KOPT-K1 (cell line): Measurements from ENCODE around the gene RBM39.
"Not testable (repeated sequence)": the region's sequence is repeated elsewhere in the genome, so short reads cannot be mapped to it uniquely, and the experiment has no call there.

Experiments used
- H3K27ac ChIP-seq: fragments of 200-600 bp; sonication (generic); 2 replicates; pipeline ENCODE4 v1.5.1; 2016; ENCODE audit warnings: antibody characterized with exemption, mild to moderate bottlenecking, low read depth, low read length; ENCODE audit not compliant: poor library complexity, severe bottlenecking
- H3K36me3 ChIP-seq: fragments of 200-600 bp; sonication (generic); 2 replicates; pipeline ENCODE4 v1.5.1; 2017; ENCODE audit warnings: antibody characterized with exemption, mild to moderate bottlenecking, low read length, moderate library complexity; ENCODE audit not compliant: insufficient read depth
- H3K9me3 ChIP-seq: fragments of 200-600 bp; sonication (generic); 2 replicates; pipeline ENCODE4 v1.5.1; 2017; ENCODE audit warnings: antibody characterized with exemption, low read length, mild to moderate bottlenecking; ENCODE audit not compliant: insufficient read depth, poor library complexity, severe bottlenecking

The RBM39 gene

DNA sequence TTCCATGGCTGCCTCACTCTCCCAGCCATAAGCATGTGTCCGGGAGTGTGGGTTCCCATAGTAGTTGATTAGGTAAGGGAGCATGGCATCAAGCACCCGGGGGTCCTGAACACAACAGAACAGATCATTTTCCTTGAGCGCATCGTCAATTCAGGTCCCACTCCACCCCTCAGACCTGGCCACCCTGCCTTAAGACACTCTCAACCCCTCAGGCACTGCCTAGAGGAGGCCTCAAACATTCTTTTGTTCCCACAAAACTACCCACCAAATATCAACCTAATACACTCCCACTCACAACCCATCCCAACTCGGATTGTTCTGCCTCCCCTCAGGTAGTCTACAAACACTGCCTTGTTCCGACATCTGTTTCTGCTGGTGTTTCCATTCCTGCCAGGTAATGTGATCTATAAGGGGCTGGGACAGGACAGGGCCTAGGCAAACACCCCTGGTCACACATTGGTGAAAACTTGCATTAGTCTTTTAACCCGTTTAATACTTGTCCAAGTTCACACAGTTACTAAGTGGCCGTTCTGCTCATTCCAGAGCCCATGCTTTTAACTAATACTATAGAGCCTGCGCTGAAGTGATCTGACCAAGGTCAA, 44.3 kb downstream of the RBM39 start:
- peaks cover 50% of the 10 kb centered on the region for H3K36me3 ChIP-seq
- H3K27ac ChIP-seq: peak overlapping the region; percentile 84
- no peaks in the 10 kb centered on the region for H3K9me3 ChIP-seq

DNA sequence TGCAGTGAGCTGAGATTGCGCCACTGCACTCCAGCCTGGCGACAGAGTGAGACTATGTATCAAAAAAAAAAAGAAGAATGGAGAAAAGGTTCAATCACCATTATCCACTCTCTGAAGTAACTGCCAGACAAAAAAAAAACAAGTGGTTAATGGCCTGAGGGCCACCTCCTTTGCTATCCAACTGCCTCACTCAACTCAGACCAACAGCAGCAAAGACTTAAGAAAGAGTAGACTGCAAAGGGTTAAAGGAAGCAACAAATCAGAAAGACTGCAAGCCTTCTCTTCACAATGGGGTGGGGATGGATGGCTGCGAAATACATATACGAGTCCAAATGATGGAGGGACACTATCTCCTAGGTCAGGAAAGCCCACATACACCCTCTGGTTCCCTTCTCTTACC, 46.1 kb downstream of the RBM39 start:
- Histone ChIP-seq H3K27ac (no peak overlapping the region), H3K9me3 (no peaks in the 10 kb centered on the region), H3K36me3 (peaks cover 46% of the 10 kb centered on the region)

DNA sequence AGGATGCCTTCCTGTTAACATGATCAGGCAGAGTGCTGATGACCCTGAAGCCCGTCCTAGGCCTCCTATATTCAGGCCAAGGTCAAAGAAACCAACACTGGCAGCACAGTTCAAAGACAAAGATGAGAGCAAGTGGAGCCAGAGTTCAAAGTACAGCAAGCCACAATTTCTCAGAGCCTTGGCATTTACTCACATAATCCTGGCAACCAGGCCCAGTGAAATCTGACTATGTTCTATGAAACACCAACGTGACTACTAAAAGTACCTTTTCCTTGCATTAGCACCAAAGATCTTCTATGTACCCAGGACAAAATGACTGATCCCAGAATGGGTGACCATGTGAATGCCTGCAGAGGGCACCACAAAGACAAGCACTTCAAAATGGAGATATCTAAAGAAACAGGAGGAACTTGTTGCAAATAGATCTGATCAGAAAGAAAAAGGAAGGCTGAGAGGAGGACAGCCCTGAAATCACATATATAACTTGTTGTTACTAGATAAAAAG, 46.8 kb downstream of the RBM39 start:
- peaks cover 45% of the 10 kb centered on the region for H3K36me3 ChIP-seq
- H3K9me3 ChIP-seq: no peaks in the 10 kb centered on the region
- H3K27ac ChIP-seq: no peak overlapping the region

- H3K27ac ChIP-seq: no peak overlapping the region
- H3K9me3 ChIP-seq: no peaks in the 10 kb centered on the region
- H3K36me3 ChIP-seq: peaks cover 82% of the 10 kb centered on the region
Measured at GRCh38 chr20:35690265-35690664, 51.8 kb downstream of the RBM39 start.

- not testable (repeated sequence) for H3K9me3 ChIP-seq, H3K27ac ChIP-seq
- peaks cover 59% of the 10 kb centered on the region for H3K36me3 ChIP-seq
Measured at GRCh38 chr20:35686872-35687271, 55.2 kb downstream of the RBM39 start.

GRCh38 chr20:35685368-35685767, 56.7 kb downstream of the RBM39 start:
- not testable (repeated sequence) for H3K27ac ChIP-seq, H3K9me3 ChIP-seq
- H3K36me3 ChIP-seq: peaks cover 56% of the 10 kb centered on the region

GRCh38 chr20:35681960-35682359, 60.1 kb downstream of the RBM39 start:
- Histone ChIP-seq H3K9me3 (no peaks in the 10 kb centered on the region), H3K36me3 (peaks cover 41% of the 10 kb centered on the region), H3K27ac (no peak overlapping the region)

- H3K9me3 ChIP-seq: no peaks in the 10 kb centered on the region
- peaks cover 36% of the 10 kb centered on the region for H3K36me3 ChIP-seq
- H3K27ac ChIP-seq: no peak overlapping the region
Measured at GRCh38 chr20:35680452-35681183, 61.4 kb downstream of the RBM39 start.

- Histone ChIP-seq H3K27ac (no peak overlapping the region), H3K9me3 (no peaks in the 10 kb centered on the region), H3K36me3 (peaks cover 73% of the 10 kb centered on the region)
Measured at GRCh38 chr20:35674921-35675320, 67.1 kb downstream of the RBM39 start.

DNA sequence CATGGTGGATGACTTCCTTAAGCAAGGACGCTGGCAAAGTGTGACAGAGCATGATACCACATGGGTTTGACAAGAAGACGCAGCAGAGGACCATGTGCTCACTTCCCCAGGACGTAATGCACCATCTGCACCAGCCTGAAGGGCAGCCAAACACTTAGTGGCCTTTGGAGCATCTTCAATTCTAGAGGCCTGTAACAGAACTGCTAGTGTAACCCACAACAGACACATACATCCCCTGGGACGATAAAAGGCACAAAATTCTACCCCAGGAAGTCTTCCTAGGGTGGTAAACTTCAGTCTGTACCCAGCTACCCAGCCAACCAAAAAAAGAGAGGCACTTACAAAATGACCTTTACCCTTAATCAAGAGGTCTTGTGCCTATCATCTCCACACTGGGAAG, 68.2 kb downstream of the RBM39 start:
- peaks cover 76% of the 10 kb centered on the region for H3K36me3 ChIP-seq
- no peaks in the 10 kb centered on the region for H3K9me3 ChIP-seq
- H3K27ac ChIP-seq: no peak overlapping the region

DNA sequence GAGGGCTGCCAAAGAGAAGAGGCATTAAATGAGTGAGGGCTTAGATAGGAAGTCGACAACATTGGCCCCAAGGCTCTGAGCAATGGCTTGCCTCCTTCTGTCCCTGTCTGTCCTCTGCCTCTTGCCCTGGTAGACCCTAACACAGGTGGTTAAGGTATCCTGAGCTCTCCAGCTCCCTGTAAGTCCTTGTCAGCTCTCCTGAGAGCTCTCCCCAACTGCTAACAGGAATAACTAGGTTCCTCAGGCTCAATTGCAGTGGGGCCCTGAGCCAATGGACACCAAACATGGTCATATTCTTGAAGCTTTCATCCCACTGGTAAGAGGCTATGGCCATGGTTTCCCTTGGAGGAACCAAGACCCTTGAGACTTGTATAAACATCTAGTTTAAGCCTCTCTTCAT, 72.4 kb downstream of the RBM39 start:
- peaks cover 63% of the 10 kb centered on the region for H3K36me3 ChIP-seq
- H3K27ac ChIP-seq: no peak overlapping the region
- no peaks in the 10 kb centered on the region for H3K9me3 ChIP-seq

DNA sequence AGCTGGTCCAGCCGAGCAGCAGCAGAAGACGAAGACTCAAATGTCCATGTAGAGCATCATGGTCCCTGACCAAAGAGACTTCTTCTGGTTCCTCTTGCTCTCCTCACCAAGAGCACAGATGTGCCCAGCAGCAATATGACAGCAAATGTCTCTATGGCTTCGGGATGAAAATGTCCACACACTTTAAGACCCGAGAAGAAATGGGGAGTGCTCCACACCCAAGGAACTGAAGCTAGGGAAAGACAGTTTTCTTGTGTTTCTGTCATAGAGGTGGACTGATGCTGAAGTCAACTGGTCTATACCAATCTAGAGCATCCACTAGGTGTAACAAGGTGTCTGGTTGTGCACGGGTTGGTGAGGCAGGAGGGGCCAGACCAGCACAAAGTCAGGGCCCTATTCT, 72.8 kb downstream of the RBM39 start:
- no peak overlapping the region for H3K27ac ChIP-seq
- no peaks in the 10 kb centered on the region for H3K9me3 ChIP-seq
- peaks cover 58% of the 10 kb centered on the region for H3K36me3 ChIP-seq

DNA sequence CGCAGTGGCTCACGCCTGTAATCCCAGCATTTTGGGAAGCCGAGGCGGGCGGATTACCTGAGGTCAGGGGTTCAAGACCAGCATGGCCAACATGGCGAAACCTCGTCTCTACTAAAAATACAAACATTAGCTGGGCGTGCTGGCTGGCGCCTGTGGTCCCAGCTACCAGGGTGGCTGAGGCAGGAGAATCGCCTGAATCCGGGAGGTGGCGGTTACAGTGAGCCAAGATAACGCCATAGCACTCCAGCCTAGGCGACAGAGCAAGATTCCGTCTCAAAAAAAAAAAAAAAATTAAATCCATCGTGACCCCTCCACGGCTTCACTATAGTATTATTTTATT, 76.1 kb downstream of the RBM39 start:
- H3K9me3 ChIP-seq: no peaks in the 10 kb centered on the region
- peaks cover 26% of the 10 kb centered on the region for H3K36me3 ChIP-seq
- H3K27ac ChIP-seq: no peak overlapping the region

GRCh38 chr20:35664466-35665206, 77.4 kb downstream of the RBM39 start, which contains the start of the genes CPNE1 and RBM12:
TSS of gene CPNE1 (minus strand) at chr20:35664900. CDS start at chr20:35632923, 31,977 bp downstream.
TSS of gene RBM12 (minus strand) at chr20:35664900. CDS start at chr20:35655322, 9,578 bp downstream.
- Histone ChIP-seq H3K36me3 (peaks cover 13% of the 10 kb centered on the region), H3K27ac (peak within 1 kb of the TSS; percentile 93)

More at GRCh38 chr20:35664466-35665206, 77.4 kb downstream of the RBM39 start, which contains the start of the genes CPNE1 and RBM12:
- H3K9me3 ChIP-seq: no peaks in the 10 kb centered on the region
